HEK293 (cell line): ENCODE data around the gene LY86.

ENCODE experiments used
- PBX3 ChIP-seq: sonication (generic); formaldehyde crosslinking; IDR thresholded peaks from 2 replicates; pipeline ENCODE4 v1.8.1; 2022; ENCODE audit warnings: mild to moderate bottlenecking, moderate library complexity, missing genetic modification reagents
- REPIN1 ChIP-seq: fragments of 450-650 bp; formaldehyde crosslinking; IDR thresholded peaks from 2 replicates; pipeline ENCODE4 v1.5.1; 2017; ENCODE audit warnings: missing biosample characterization, missing genetic modification characterization, low read depth
- SP2 ChIP-seq: fragments of 450-650 bp; formaldehyde crosslinking; IDR thresholded peaks from 2 replicates; pipeline ENCODE4 v1.5.1; 2016; ENCODE audit warnings: missing biosample characterization, missing genetic modification characterization
- ZBTB20 ChIP-seq: fragments of 450-650 bp; formaldehyde crosslinking; IDR thresholded peaks from 2 replicates; pipeline ENCODE4 v1.5.1; 2016; ENCODE audit warnings: missing biosample characterization, missing genetic modification characterization
- ZFP69B ChIP-seq: fragments of 450-650 bp; formaldehyde crosslinking; IDR thresholded peaks from 2 replicates; pipeline ENCODE4 v1.5.1; 2016; ENCODE audit warnings: missing biosample characterization, missing genetic modification characterization
- ZNF174 ChIP-seq: fragments of 450-650 bp; formaldehyde crosslinking; IDR thresholded peaks from 2 replicates; pipeline ENCODE4 v1.5.0; 2017; ENCODE audit warnings: missing biosample characterization, mild to moderate bottlenecking, missing genetic modification characterization
- ZNF274 ChIP-seq, 2 experiments: fragments of 200-500 bp in 1 of 2; fragments of 450-650 bp in 1 of 2; sonication (Bioruptor generic) in 1 of 2; formaldehyde crosslinking in 1 of 2; IDR thresholded peaks; 2 replicates each; pipeline versions ENCODE4 v1.5.1 to v1.6.1; 2014 to 2016; ENCODE audit warnings: borderline replicate concordance in 1 of 2, inconsistent platforms in 1 of 2, low read length in 1 of 2, missing biosample characterization in 1 of 2, missing genetic modification characterization in 1 of 2
- ZNF670 ChIP-seq: fragments of 450-650 bp; formaldehyde crosslinking; IDR thresholded peaks from 2 replicates; pipeline ENCODE4 v1.5.1; 2016; ENCODE audit warnings: missing biosample characterization, missing genetic modification characterization, low read depth
- ZNF830 ChIP-seq: fragments of 450-650 bp; IDR thresholded peaks from 2 replicates; pipeline ENCODE4 v1.5.0; 2018; ENCODE audit warnings: missing biosample characterization, missing genetic modification characterization, low read depth, mild to moderate bottlenecking, moderate library complexity
- TF ChIP-seq, protein P1 (sequence below): fragments of 450-650 bp; formaldehyde crosslinking; IDR thresholded peaks from 2 replicates; pipeline ENCODE4 v1.5.1; 2016; ENCODE audit warnings: missing biosample characterization, missing genetic modification characterization
- TF ChIP-seq, protein P2 (sequence below): fragments of 450-650 bp; formaldehyde crosslinking; IDR thresholded peaks from 2 replicates; pipeline ENCODE4 v1.5.1; 2016; ENCODE audit warnings: missing biosample characterization, missing genetic modification characterization
- TF ChIP-seq, protein P3 (sequence below): fragments of 450-650 bp; formaldehyde crosslinking; IDR thresholded peaks from 2 replicates; pipeline ENCODE4 v1.5.1; 2016; ENCODE audit warnings: missing biosample characterization, missing genetic modification characterization

DNA sequence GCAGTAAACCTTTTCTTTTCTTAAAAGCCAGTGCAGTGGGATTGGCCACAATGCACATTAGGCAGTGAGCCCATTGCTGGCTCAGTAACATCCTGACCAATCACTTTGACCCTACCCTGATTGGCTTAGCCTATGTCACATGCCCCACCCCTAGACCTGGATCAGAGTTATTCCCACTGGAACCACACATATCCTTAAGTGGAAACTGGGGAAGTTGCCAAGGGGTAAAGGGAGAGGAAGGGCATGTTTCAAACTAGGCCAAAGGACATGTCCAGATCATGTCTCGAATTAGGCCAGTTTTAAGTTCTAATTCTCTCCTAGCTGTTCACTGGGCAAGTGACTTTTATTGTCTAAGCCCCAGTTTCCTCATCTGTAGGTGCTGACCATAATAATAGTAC, 69.3 kb downstream of the LY86 start:
- TF ChIP-seq, protein P1, sequence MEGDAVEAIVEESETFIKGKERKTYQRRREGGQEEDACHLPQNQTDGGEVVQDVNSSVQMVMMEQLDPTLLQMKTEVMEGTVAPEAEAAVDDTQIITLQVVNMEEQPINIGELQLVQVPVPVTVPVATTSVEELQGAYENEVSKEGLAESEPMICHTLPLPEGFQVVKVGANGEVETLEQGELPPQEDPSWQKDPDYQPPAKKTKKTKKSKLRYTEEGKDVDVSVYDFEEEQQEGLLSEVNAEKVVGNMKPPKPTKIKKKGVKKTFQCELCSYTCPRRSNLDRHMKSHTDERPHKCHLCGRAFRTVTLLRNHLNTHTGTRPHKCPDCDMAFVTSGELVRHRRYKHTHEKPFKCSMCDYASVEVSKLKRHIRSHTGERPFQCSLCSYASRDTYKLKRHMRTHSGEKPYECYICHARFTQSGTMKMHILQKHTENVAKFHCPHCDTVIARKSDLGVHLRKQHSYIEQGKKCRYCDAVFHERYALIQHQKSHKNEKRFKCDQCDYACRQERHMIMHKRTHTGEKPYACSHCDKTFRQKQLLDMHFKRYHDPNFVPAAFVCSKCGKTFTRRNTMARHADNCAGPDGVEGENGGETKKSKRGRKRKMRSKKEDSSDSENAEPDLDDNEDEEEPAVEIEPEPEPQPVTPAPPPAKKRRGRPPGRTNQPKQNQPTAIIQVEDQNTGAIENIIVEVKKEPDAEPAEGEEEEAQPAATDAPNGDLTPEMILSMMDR (tag by site-specific recombination) = no peak
- TF ChIP-seq ZNF670 (tag by site-specific recombination) (no peak), SP2 (no peak), ZBTB20 (tag by site-specific recombination) (no peak), ZNF274 (IDR thresholded peaks at IDR 0.05; ENCODE audit: low read length) (no peak), ZNF274 (tag by site-specific recombination; IDR thresholded peaks at IDR 0.05; ENCODE audit: borderline replicate concordance) (no peak), ZNF830 (tag by site-specific recombination) (no peak), PBX3 (CRISPR knock-in tag) (no peak), REPIN1 (tag by site-specific recombination) (no peak), ZFP69B (tag by site-specific recombination) (no peak), ZNF174 (no peak)
- TF ChIP-seq, protein P2, sequence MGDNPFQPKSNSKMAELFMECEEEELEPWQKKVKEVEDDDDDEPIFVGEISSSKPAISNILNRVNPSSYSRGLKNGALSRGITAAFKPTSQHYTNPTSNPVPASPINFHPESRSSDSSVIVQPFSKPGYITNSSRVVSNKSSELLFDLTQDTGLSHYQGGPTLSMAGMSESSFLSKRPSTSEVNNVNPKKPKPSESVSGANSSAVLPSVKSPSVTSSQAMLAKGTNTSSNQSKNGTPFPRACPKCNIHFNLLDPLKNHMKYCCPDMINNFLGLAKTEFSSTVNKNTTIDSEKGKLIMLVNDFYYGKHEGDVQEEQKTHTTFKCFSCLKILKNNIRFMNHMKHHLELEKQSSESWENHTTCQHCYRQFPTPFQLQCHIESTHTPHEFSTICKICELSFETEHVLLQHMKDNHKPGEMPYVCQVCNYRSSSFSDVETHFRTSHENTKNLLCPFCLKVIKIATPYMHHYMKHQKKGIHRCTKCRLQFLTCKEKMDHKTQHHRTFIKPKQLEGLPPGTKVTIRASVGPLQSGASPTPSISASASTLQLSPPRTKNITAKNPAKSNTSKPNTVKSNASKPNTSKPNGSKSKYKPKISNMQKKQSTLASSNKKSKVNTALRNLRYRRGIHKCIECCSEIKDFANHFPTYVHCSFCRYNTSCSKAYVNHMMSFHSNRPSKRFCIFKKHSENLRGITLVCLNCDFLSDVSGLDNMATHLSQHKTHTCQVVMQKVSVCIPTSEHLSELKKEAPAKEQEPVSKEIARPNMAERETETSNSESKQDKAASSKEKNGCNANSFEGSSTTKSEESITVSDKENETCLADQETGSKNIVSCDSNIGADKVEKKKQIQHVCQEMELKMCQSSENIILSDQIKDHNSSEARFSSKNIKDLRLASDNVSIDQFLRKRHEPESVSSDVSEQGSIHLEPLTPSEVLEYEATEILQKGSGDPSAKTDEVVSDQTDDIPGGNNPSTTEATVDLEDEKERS = no peak
- TF ChIP-seq, protein P3, sequence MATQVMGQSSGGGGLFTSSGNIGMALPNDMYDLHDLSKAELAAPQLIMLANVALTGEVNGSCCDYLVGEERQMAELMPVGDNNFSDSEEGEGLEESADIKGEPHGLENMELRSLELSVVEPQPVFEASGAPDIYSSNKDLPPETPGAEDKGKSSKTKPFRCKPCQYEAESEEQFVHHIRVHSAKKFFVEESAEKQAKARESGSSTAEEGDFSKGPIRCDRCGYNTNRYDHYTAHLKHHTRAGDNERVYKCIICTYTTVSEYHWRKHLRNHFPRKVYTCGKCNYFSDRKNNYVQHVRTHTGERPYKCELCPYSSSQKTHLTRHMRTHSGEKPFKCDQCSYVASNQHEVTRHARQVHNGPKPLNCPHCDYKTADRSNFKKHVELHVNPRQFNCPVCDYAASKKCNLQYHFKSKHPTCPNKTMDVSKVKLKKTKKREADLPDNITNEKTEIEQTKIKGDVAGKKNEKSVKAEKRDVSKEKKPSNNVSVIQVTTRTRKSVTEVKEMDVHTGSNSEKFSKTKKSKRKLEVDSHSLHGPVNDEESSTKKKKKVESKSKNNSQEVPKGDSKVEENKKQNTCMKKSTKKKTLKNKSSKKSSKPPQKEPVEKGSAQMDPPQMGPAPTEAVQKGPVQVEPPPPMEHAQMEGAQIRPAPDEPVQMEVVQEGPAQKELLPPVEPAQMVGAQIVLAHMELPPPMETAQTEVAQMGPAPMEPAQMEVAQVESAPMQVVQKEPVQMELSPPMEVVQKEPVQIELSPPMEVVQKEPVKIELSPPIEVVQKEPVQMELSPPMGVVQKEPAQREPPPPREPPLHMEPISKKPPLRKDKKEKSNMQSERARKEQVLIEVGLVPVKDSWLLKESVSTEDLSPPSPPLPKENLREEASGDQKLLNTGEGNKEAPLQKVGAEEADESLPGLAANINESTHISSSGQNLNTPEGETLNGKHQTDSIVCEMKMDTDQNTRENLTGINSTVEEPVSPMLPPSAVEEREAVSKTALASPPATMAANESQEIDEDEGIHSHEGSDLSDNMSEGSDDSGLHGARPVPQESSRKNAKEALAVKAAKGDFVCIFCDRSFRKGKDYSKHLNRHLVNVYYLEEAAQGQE (tag by site-specific recombination) = no peak
